T-helper 2 cell (primary cell): ENCODE results near the gene MIS18A.
A peak's percentile ranks its signal among the peaks of the same experiment; 100 is the strongest.

ENCODE experiments used
- DNase-seq, 5 experiments: peaks; one replicate each; pipeline versions ENCODE4 v3.0.0 to v3.0.0-alpha.2; 2012 to 2022

MIS18A gene

DNA sequence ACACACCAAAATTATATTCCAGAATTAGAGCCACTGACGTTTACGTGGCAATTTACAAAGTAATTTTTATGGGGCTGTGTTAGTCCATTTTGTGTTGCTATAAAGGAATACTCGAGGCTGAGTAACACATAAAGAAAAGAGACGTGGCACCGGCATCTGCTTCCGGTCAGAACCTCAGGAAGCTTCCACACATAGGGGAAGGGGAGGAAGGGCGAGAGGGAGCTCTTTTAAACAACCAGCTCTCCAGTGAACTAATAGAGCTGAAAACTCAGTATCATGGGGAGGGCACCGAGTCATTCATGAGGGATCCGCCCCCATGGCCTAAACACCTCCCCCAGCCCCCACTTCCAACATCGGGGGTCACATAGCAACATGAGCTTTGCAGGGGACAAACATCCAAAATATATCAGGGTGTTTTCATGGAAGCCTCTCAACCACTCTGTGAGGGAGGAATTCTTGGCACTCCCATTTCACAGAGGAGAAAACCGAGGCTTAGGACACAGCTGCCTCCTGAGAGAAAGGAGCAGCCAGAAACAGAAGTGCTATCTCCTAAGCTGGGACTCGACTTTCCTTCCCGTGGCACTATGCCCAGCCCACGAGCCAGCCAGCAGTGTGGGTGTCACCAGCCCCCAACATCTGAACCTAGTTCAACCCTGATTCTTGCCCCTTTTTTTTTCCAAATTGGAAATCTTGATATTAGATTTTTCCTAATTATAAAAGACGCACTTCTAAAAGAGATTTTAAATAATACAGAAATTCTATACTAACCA, 29.2 kb downstream of the MIS18A start:
- no peak for DNase-seq

DNA sequence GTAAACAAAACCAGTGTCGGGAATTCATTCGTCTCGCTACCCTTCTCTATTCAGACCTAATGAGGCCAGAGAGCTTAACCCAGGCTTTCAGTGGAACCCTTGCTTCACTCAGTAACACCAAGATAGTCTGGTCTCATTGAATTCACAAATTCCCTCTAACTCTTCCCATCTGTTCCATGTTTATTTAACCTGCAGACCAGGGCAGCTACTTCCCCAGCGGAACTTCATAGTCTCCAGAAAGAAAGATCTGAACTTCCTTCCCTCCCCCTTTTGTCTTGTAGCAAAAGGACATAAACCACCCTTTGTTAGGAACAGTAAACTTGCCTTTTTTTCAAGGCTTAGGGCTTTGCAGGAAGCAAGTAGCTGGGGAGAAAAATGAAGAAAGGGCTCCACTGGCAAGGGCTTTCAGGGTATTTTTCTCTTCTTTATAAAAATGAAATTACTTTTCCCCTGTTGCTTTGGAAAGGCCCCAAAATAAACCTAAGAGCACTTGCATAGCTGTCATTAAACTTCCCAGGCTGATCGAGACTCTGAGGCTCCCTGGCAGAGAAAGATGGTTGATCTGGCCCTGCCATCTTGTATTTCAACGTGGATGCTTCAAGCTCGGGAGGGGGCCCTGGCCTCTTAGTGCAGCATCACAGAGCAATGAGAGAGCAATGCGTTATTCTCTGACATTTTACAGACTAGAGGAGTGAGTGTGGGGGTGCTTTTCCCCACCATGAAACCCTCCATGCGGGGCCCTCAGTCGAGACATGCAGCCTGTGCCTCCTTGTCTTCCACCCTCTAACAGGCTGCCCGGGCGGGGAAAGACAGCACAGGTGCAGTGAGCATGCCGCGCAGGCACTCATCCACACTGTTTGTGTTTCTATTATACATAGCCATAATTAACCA, 30.0 kb downstream of the MIS18A start:
- DNase-seq = no peak

GRCh38 chr21:32246571-32247140, 32.2 kb downstream of the MIS18A start:
- no peak for DNase-seq

GRCh38 chr21:32245971-32246370, 32.9 kb downstream of the MIS18A start:
- no peak for DNase-seq

GRCh38 chr21:32240851-32241687, 37.8 kb downstream of the MIS18A start:
- peak in 1 of 5 experiments; percentile 57 for DNase-seq

DNA sequence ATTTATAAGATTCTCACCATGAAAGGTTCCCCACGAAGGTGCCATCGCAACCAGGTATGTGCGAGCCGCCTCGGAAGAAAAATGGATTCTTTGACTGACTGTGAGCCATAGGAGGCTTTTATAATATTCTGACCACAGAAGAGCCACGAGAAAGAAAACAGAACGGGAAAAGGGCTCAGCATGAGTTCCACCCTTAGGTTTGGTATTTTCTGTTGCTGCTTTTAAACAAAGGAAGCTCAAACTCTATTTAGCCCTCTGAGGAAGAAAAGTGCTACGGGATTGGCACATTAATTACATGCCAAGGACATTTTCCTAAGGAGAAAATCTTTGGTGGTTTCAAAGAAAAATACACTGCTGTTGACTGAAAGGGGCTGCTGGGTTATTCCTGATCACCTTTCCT, 39.3 kb downstream of the MIS18A start:
- no peak for DNase-seq

- DNase-seq = no peak
These were observed 40.8 kb downstream of the MIS18A start for GRCh38 chr21:32238063-32238462.

GRCh38 chr21:32237021-32237420, 41.8 kb downstream of the MIS18A start:
- DNase-seq = no peak

- DNase-seq = no peak
These were observed 45.0 kb downstream of the MIS18A start for GRCh38 chr21:32233722-32234301.

GRCh38 chr21:32233055-32233546, 45.7 kb downstream of the MIS18A start:
- no peak for DNase-seq

DNA sequence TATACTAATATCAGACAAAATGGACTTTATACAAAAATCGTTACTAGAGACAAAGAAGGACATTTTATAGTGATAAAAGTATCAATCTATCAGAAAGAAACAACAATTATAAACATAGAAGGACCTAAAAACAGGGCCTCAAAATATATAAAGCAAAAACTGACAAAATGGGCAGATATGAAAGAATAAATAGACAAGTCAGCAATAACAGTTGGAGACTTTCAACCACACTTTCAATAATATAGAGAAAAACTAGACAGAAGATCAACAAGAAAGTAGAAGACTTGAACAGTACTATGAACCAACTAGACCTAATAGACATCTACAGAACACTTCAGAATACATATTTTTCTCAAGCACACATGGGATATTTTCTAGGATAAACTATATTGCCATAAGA, 52.4 kb downstream of the MIS18A start:
- no peak for DNase-seq
